HepG2 (cell line): Measurements from ENCODE around the gene RAB28. TPM values are rescaled to one million over a fixed set of nuclear protein-coding genes. Genes with fewer than 3 reads are reported as not detected.

Experiments used
- FOXO4 ChIP-seq: sonication (generic); formaldehyde crosslinking; conservative IDR thresholded peaks from 2 replicates; pipeline ENCODE4 v1.8.1; 2023; ENCODE audit warnings: missing genetic modification reagents
- GLMP ChIP-seq: sonication (generic); formaldehyde crosslinking; IDR thresholded peaks from 2 replicates; pipeline ENCODE4 v1.9.0; 2021; ENCODE audit warnings: missing genetic modification reagents, mild to moderate bottlenecking, borderline replicate concordance
- KDM3A ChIP-seq: IDR thresholded peaks from 2 replicates; pipeline ENCODE4 v1.6.1; 2018; ENCODE audit warnings: low read depth, missing compliant biosample characterization
- MEIS2 ChIP-seq: sonication (generic); formaldehyde crosslinking; IDR thresholded peaks from 2 replicates; pipeline ENCODE4 v1.9.0; 2021; ENCODE audit warnings: mild to moderate bottlenecking, missing genetic modification reagents
- MXD1 ChIP-seq: sonication (generic); formaldehyde crosslinking; IDR thresholded peaks from 2 replicates; pipeline ENCODE4 v1.4.0; 2020; ENCODE audit warnings: mild to moderate bottlenecking, missing genetic modification reagents
- NCOA1 ChIP-seq: sonication (generic); formaldehyde crosslinking; IDR thresholded peaks from 2 replicates; pipeline ENCODE4 v1.9.0; 2021; ENCODE audit warnings: missing genetic modification reagents
- NFRKB ChIP-seq: fragments of 450-650 bp; IDR thresholded peaks from 2 replicates; pipeline ENCODE4 v1.6.1; 2017
- POGK ChIP-seq: sonication (generic); formaldehyde crosslinking; conservative IDR thresholded peaks from 2 replicates; pipeline ENCODE4 v1.8.0; 2022; ENCODE audit warnings: mild to moderate bottlenecking, moderate library complexity, missing genetic modification reagents
- RARG ChIP-seq: sonication (generic); formaldehyde crosslinking; IDR thresholded peaks from 2 replicates; pipeline ENCODE4 v1.4.0; 2020; ENCODE audit warnings: low read depth, mild to moderate bottlenecking, missing genetic modification reagents
- REST ChIP-seq, 2 experiments: IDR thresholded peaks; 2 replicates each; pipeline ENCODE4 v1.6.1; 2011 to 2012; ENCODE audit warnings: low read length in 2 of 2, borderline replicate concordance in 1 of 2, low read depth in 1 of 2, mild to moderate bottlenecking in 1 of 2, moderate library complexity in 1 of 2
- SRF ChIP-seq: IDR thresholded peaks from 2 replicates; pipeline ENCODE4 v1.6.1; 2011; ENCODE audit warnings: mild to moderate bottlenecking, low read depth, low read length, moderate library complexity
- THAP7 ChIP-seq: sonication (generic); formaldehyde crosslinking; IDR thresholded peaks from 2 replicates; pipeline ENCODE4 v1.8.1; 2023; ENCODE audit warnings: mild to moderate bottlenecking, missing genetic modification reagents
- ZNF235 ChIP-seq: sonication (generic); formaldehyde crosslinking; IDR thresholded peaks from 2 replicates; pipeline ENCODE4 v1.8.1; 2023; ENCODE audit warnings: mild to moderate bottlenecking, missing genetic modification reagents, borderline replicate concordance
- ZNF777 ChIP-seq: sonication (generic); formaldehyde crosslinking; IDR thresholded peaks from 2 replicates; pipeline ENCODE4 v1.4.0; 2020; ENCODE audit warnings: missing genetic modification reagents
- ZNF800 ChIP-seq: sonication (generic); formaldehyde crosslinking; IDR thresholded peaks from 2 replicates; pipeline ENCODE4 v1.4.0; 2020; ENCODE audit warnings: missing genetic modification reagents
- ZSCAN29 ChIP-seq: sonication (generic); formaldehyde crosslinking; conservative IDR thresholded peaks from 2 replicates; pipeline ENCODE4 v1.4.0; 2020; ENCODE audit warnings: mild to moderate bottlenecking, missing genetic modification reagents
- polyA plus RNA-seq, 8 experiments: library from polyadenylated mRNA; depleted of rRNA in 3 of 8; stranded (reverse) in 7 of 8; unstranded in 1 of 8; fragments of >200 nt; fragmentation: Illumina TruSeq in 4 of 8; extraction: Trizol in 4 of 8; gene quantifications; 2 replicates each; pipeline versions ENCODE4 v1.2.1 to v1.2.3, GENCODE V29; 2011 to 2016; ENCODE audit warnings: low read depth in 4 of 8, missing spikeins in 1 of 8, mixed read lengths in 1 of 8; ENCODE audit not compliant: insufficient read depth in 1 of 8
- total RNA-seq, 5 experiments: library from RNA; depleted of rRNA; stranded (reverse); fragments of >200 nt; fragmentation: Illumina TruSeq; extraction: Trizol; gene quantifications; 2 replicates each; pipeline ENCODE4 v1.2.3, GENCODE V29; 2016; ENCODE audit warnings: low read depth in 1 of 5

Gene RAB28
- total and polyA plus RNA-seq, 2 of the 13 experiments (the other 11 are each of a cell fraction or from before 2014, with no cell fraction given), result 11.8 to 18.2 TPM

- 0 out of 2 replicates have a peak, but pooled peaks have one; percentile 1 for TF ChIP-seq MEIS2
- no peak for TF ChIP-seq KDM3A (CRISPR knock-in tag)
- no peak for TF ChIP-seq THAP7 (CRISPR knock-in tag)
- no peak for TF ChIP-seq ZNF800 (CRISPR knock-in tag)
- 0 out of 2 replicates have a peak, but pooled peaks have one; percentile 8 for TF ChIP-seq ZNF777
- no peak for TF ChIP-seq SRF
- peak; percentile 3; the same call in 1 of the 2 replicates for TF ChIP-seq NCOA1 (CRISPR knock-in tag)
- peak in 1 of 2 experiments; percentile 52; a peak in 3 of 4 replicates for TF ChIP-seq REST (IDR thresholded peaks at IDR 0.05; ENCODE audit: borderline replicate concordance in 1 of 2, low read depth in 1 of 2, low read length in 2 of 2)
- peak; percentile 21; the same call in 1 of the 2 replicates for TF ChIP-seq POGK (CRISPR knock-in tag)
- 0 out of 2 replicates have a peak, but pooled peaks have one; percentile 26 for TF ChIP-seq ZNF235 (CRISPR knock-in tag)
- no peak for TF ChIP-seq GLMP (CRISPR knock-in tag)
- no peak for TF ChIP-seq NFRKB
- no peak for TF ChIP-seq FOXO4
- peak; percentile 35; the same call in 1 of the 2 replicates for TF ChIP-seq MXD1 (CRISPR knock-in tag)
- TF ChIP-seq RARG (CRISPR knock-in tag), result no peak
- TF ChIP-seq ZSCAN29, result no peak
Measured at GRCh38 chr4:13483768-13484121, 395 bp downstream of the RAB28 start (continued).
